Testis (tissue), 3 donors: ENCODE measurements around the gene BAK1. TPM values are rescaled to one million over a fixed set of nuclear protein-coding genes. Genes with fewer than 3 reads are reported as not detected.

ENCODE experiments used
- DNase-seq: peaks from one replicate; pipeline ENCODE4 v3.0.0-alpha.2; 2019
- H3K27ac ChIP-seq, 2 donors: fragments of 200-600 bp; sonication (generic); one replicate each; pipeline ENCODE4 v1.5.1; 2019
- H3K27me3 ChIP-seq: fragments of 200-600 bp; sonication (generic); one replicate; pipeline ENCODE4 v1.5.1; 2019
- H3K36me3 ChIP-seq: fragments of 200-600 bp; sonication (generic); one replicate; pipeline ENCODE4 v1.5.1; 2017; ENCODE audit warnings: low read depth; ENCODE audit errors: missing control alignments
- H3K4me1 ChIP-seq: fragments of 200-600 bp; sonication (generic); one replicate; pipeline ENCODE4 v1.5.1; 2019
- H3K4me3 ChIP-seq, 2 donors: fragments of 200-600 bp; sonication (generic); one replicate each; pipeline ENCODE4 v1.5.1; 2017 to 2019
- H3K9me3 ChIP-seq: fragments of 200-600 bp; sonication (generic); one replicate; pipeline ENCODE4 v1.5.1; 2017
- CTCF ChIP-seq, 3 experiments: fragments of 450-650 bp in 2 of 3; fragments of 200-600 bp in 1 of 3; sonication (generic) in 1 of 3; IDR thresholded peaks; one replicate each; pipeline ENCODE4 v1.5.1; 2016 to 2019; ENCODE audit warnings: antibody characterized with exemption in 3 of 3, mild to moderate bottlenecking in 2 of 3, moderate library complexity in 1 of 3
- POLR2A ChIP-seq: fragments of 450-650 bp; IDR thresholded peaks from one replicate; pipeline ENCODE4 v1.6.1; 2017; ENCODE audit warnings: antibody characterized with exemption, mild to moderate bottlenecking, moderate library complexity
- WGBS, 2 donors: methylation state at CpG; one replicate each; pipeline ENCODE4 v1.1.5; 2018; 5-methylcytosine and 5-hydroxymethylcytosine counted together
- intact Hi-C: fragments of 100-400 bp; cut with DNase I; formaldehyde crosslinking; loops from one replicate; pipeline ENCODE4 v1.15.1; 2023; ENCODE audit warnings: low total_unique reads
- polyA plus RNA-seq: library from polyadenylated mRNA; stranded (reverse); fragments of 350-450 nt; fragmentation: Illumina TruSeq; extraction: RNeasy Lipid Tissue Mini Kit (QIAGEN cat#74804); gene quantifications from one replicate; pipeline ENCODE4 v1.2.3, GENCODE V29; 2014; ENCODE audit warnings: low read depth, low replicate concordance; ENCODE audit not compliant: insufficient read depth
- total RNA-seq, 2 donors: library from RNA; depleted of rRNA; stranded (reverse); fragments of >200 nt; gene quantifications; one replicate each; pipeline ENCODE4 v1.2.3, GENCODE V29; 2016

BAK1 gene
- total and polyA plus RNA-seq, 3 donors from 2014 or later = 13.1 to 17.3 (median 14.8) TPM

DNA sequence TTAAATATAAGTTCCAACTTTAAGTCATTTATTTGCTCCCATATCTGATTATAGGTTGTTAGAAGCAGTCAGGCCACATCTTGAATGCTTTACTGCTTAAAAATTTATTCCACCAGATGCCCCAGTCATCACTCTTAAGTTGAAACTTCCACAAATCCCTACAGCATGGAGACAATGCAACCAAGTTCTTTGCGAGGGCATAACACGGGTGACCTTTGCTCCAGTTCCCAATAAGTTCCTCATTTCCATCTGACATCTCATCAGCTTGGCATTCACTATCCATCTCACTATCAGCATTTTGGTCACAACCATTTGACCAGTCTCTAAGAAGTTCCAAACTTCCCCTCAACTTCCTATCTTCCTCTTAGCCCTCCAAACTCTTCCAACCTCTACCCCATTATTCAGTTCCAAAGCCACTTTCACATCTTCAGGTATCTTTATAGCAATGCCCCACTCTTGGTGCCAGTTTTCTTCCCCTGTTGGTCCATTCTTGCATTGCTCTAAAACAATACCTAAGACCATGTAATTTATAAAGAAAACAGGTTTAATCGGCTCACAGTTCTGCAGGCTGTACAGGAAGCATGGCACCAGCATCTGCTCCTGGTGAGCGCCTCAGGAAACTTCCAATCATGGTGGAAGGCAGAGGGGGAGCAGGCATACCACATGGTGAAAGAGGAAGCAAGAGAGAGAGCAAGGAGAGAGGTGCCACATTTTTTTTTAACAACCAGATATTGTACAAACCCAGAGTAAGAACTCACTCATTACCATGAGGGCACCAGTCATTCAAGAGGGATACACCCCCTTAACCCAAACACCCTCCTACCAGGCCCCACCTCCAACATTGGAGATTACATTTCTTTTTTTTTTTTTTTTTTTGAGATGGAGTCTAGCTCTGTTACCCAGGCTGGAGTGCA lies 25.1 kb upstream of the BAK1 start:
- intact Hi-C loops = no loop called here

DNA sequence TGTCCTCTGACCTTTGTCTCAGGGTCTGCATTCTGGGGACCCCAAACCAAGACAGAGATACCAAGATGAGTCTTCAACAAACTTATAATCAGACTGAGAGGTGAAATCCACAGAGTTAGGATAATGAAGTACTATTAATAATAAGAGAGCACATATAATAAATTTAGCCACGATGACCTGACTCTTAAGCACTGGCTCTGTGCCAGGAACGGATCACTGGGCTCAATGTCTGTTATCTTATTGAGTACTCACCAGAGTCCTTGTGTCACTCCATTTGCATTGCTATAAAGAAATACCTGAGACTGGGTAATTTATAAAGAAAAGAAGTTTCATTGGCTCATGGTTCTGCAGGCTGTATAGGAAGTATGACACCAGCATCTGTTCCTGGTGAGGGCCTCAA lies 22.1 kb upstream of the BAK1 start:
- no peak for DNase-seq

More for the DNA sequence above, 25.1 kb upstream of the BAK1 start:
- TF ChIP-seq CTCF (IDR thresholded peaks at IDR 0.05) = no peak
- TF ChIP-seq POLR2A = no peak
- no peaks in the 10 kb centered on the region for H3K36me3 ChIP-seq
- H3K9me3 ChIP-seq = no peaks in the 10 kb centered on the region
- no peak overlapping the region for H3K4me3 ChIP-seq
- DNase-seq = no peak
- 91 to 92% methylated on average over 4 of the region's 4 CpGs for WGBS, 2 donors
- H3K27me3 ChIP-seq = no peaks in the 10 kb centered on the region
- H3K4me1 ChIP-seq = peaks cover 37% of the 10 kb centered on the region
- H3K27ac ChIP-seq = no peak overlapping the region

DNA sequence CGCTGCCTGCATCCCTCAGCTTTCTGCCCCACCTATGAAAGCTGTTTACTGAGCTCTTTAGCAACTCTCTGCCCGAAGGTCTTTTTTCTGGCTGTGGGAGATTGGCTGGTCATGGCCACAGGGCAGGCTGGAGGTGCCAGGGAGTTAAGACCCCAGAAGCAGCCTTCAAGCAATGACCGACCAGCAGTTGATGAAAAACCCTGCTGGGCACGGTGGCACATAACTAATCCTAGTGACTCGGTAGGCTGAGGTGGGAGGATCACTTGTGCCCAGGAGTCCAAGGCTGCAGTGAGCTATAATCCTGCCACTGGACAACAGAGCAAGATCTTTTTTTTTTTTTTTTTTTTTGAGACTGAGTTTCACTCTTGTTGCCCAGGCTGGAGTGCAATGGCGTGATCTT lies 20.7 kb upstream of the BAK1 start:
- no peak overlapping the region for H3K27ac ChIP-seq
- intact Hi-C loops = no loop called here

More for the DNA sequence above, 22.1 kb upstream of the BAK1 start:
- intact Hi-C loops = no loop called here
- TF ChIP-seq CTCF (IDR thresholded peaks at IDR 0.05) (no peak), POLR2A (no peak)
- peaks cover 20% of the 10 kb centered on the region for H3K4me1 ChIP-seq
- 31 to 53% methylated on average over 2 of the region's 2 CpGs for WGBS, 2 donors
- H3K27ac ChIP-seq = no peak overlapping the region
- H3K4me3 ChIP-seq = no peak overlapping the region
- no peaks in the 10 kb centered on the region for H3K9me3 ChIP-seq
- H3K27me3 ChIP-seq = no peaks in the 10 kb centered on the region
- no peaks in the 10 kb centered on the region for H3K36me3 ChIP-seq

GRCh38 chr6:33599413-33599938 lies 19.4 kb upstream of the BAK1 start:
- Histone ChIP-seq H3K9me3 (no peaks in the 10 kb centered on the region), H3K36me3 (no peaks in the 10 kb centered on the region), H3K4me3 (no peak overlapping the region), H3K4me1 (peaks cover 13% of the 10 kb centered on the region), H3K27ac (peak overlapping the region; percentile 24 to 53), H3K27me3 (no peaks in the 10 kb centered on the region)
- TF ChIP-seq CTCF (IDR thresholded peaks at IDR 0.05) (no peak), POLR2A (no peak)
- intact Hi-C loops = no loop called here
- DNase-seq = no peak
- WGBS, 2 donors = 54 to 86% methylated on average over 7 to 9 of the region's 9 CpGs

More for the DNA sequence above, 20.7 kb upstream of the BAK1 start:
- Histone ChIP-seq H3K27me3 (no peaks in the 10 kb centered on the region), H3K4me1 (peaks cover 13% of the 10 kb centered on the region), H3K36me3 (no peaks in the 10 kb centered on the region), H3K4me3 (no peak overlapping the region), H3K9me3 (no peaks in the 10 kb centered on the region)
- 92 to 93% methylated on average over 6 of the region's 6 CpGs for WGBS, 2 donors
- DNase-seq = no peak
- no peak for TF ChIP-seq CTCF (IDR thresholded peaks at IDR 0.05)
- TF ChIP-seq POLR2A = no peak
